SK-N-SH (cell line): ENCODE results near the gene TMEM131.

Experiments used
- CTCF ChIP-seq: fragments of 200-600 bp; sonication (generic); IDR thresholded peaks from 2 replicates; pipeline ENCODE4 v1.6.1; 2017; ENCODE audit warnings: antibody characterized with exemption, mild to moderate bottlenecking, moderate library complexity
- FOXJ3 ChIP-seq: sonication (generic); formaldehyde crosslinking; IDR thresholded peaks from 2 replicates; pipeline ENCODE4 v1.5.1; 2020; ENCODE audit warnings: mild to moderate bottlenecking, missing genetic modification reagents
- GABPA ChIP-seq: IDR thresholded peaks from 2 replicates; pipeline ENCODE4 v1.4.0; 2012; ENCODE audit warnings: low read depth, mild to moderate bottlenecking
- GATA2 ChIP-seq: sonication (generic); formaldehyde crosslinking; IDR thresholded peaks from 2 replicates; pipeline ENCODE4 v1.5.0; 2020; ENCODE audit warnings: mild to moderate bottlenecking, missing genetic modification reagents
- MAX ChIP-seq: IDR thresholded peaks from 2 replicates; pipeline ENCODE4 v1.4.0; 2012; ENCODE audit warnings: low read depth
- PBX3 ChIP-seq: IDR thresholded peaks from 2 replicates; pipeline ENCODE4; 2012
- POLR2AphosphoS5 ChIP-seq: IDR thresholded peaks from 2 replicates; pipeline ENCODE4 v1.6.1; 2012; ENCODE audit warnings: low read depth, low read length
- RAD21 ChIP-seq: IDR thresholded peaks from 2 replicates; pipeline ENCODE4 v1.6.1; 2012; ENCODE audit warnings: mild to moderate bottlenecking, low read length
- RCOR1 ChIP-seq: fragments of 150-350 bp; IDR thresholded peaks from 2 replicates; pipeline ENCODE4 v1.6.1; 2017; ENCODE audit warnings: antibody characterized with exemption, low read length
- SMC3 ChIP-seq: IDR thresholded peaks from 2 replicates; pipeline ENCODE4 v1.6.1; 2012; ENCODE audit warnings: low read depth, low read length, improper control_type of control experiment
- TAF1 ChIP-seq: IDR thresholded peaks from 2 replicates; pipeline ENCODE4 v1.6.1; 2012; ENCODE audit warnings: low read depth, mild to moderate bottlenecking, low read length, moderate library complexity, borderline replicate concordance
- TCF12 ChIP-seq: IDR thresholded peaks from 2 replicates; pipeline ENCODE4 v1.4.0; 2012

- no peak for TF ChIP-seq GATA2 (CRISPR knock-in tag)
- TF ChIP-seq RCOR1, result no peak
- TF ChIP-seq CTCF, result no peak
- TF ChIP-seq SMC3, result no peak
- TF ChIP-seq TAF1, result no peak
- no peak for TF ChIP-seq TCF12
- no peak for TF ChIP-seq RAD21
- no peak for TF ChIP-seq PBX3
- no peak for TF ChIP-seq MAX
- TF ChIP-seq POLR2AphosphoS5, result no peak
- TF ChIP-seq GABPA, result no peak
- no peak for TF ChIP-seq FOXJ3
Measured at GRCh38 chr2:97720746-97721145, 275.0 kb downstream of the TMEM131 start.
